ENCODE results near the gene MED13L. TPM values are rescaled to one million over a fixed set of nuclear protein-coding genes. Genes with fewer than 3 reads are reported as not detected.

MED13L gene
- total RNA-seq, 2 experiments from 2014 or later: 203 to 208 TPM

DNA sequence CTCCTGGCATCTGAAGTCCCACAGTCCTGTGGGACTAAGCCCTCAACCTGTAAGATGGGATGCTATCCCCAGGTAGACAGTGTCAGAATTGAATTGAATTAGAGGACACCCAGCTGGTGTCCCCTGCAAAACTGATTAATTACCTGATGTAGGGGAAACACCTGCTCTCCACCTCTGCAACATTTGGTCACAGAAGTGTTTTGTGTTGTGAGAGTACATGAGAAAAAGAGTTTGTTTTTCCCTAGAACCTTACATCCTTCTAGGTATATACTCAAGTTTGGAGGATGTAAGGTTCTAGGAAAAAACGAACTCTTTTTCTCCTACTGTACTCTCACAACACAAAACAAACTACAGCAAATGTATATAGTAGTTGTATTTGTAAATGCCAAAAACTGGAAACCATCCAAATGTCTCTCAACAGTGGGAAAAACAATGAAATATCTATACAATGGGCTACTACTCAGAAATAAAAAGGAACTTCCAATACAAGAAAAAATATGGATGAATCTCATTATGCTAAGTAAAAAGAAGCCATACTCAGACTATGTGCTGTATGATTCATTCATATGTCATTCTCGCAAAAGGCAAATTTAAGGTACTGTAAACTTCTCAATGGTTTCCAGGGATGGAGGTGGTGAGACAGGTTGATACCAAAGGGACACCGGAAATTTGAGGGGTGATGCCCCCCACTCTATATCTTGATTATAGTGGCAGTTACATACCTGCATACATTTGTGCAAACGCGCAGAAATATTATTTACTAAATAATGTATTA, 160.7 kb downstream of the MED13L start:
- no peak for DNase-seq
- Histone ChIP-seq H3K27me3 (ENCODE audit: control insufficient read depth in 1 of 2, insufficient read depth in 2 of 2, low read length in 2 of 2) (no peaks in the 10 kb centered on the region), H3K4me1 (ENCODE audit: insufficient read depth, low read length) (peaks cover 9% of the 10 kb centered on the region), H3K36me3 (ENCODE audit: insufficient read depth, low read length) (no peaks in the 10 kb centered on the region), H3K4me3 (ENCODE audit: low read length) (no peak overlapping the region), H3K27ac (ENCODE audit: low read depth in 1 of 2, low read length in 2 of 2) (no peak overlapping the region), H3K9me3 (ENCODE audit: control insufficient read depth in 1 of 2, insufficient read depth in 1 of 2, low read length in 2 of 2) (no peaks in the 10 kb centered on the region)
- intact Hi-C loops (cut with DNase I, micrococcal nuclease): no loop called here
- no peak overlapping the region for H3K27ac Mint-ChIP-seq
- ATAC-seq (ENCODE audit: poor library complexity): no peak
- POLR2A ChIA-PET: no interaction called here
- peaks cover 87% of the 10 kb centered on the region for H3K4me1 Mint-ChIP-seq (ENCODE audit: low read depth)
- H3K9me3 Mint-ChIP-seq: no peaks in the 10 kb centered on the region
- CTCF ChIA-PET: no interaction called here
- TF ChIP-seq, protein P1, sequence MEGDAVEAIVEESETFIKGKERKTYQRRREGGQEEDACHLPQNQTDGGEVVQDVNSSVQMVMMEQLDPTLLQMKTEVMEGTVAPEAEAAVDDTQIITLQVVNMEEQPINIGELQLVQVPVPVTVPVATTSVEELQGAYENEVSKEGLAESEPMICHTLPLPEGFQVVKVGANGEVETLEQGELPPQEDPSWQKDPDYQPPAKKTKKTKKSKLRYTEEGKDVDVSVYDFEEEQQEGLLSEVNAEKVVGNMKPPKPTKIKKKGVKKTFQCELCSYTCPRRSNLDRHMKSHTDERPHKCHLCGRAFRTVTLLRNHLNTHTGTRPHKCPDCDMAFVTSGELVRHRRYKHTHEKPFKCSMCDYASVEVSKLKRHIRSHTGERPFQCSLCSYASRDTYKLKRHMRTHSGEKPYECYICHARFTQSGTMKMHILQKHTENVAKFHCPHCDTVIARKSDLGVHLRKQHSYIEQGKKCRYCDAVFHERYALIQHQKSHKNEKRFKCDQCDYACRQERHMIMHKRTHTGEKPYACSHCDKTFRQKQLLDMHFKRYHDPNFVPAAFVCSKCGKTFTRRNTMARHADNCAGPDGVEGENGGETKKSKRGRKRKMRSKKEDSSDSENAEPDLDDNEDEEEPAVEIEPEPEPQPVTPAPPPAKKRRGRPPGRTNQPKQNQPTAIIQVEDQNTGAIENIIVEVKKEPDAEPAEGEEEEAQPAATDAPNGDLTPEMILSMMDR (IDR thresholded peaks at IDR 0.05): no peak
- no peaks in the 10 kb centered on the region for H3K27me3 Mint-ChIP-seq
- H3K4me3 Mint-ChIP-seq: no peak overlapping the region
- H3K36me3 Mint-ChIP-seq (ENCODE audit: low read depth): peaks cover 4% of the 10 kb centered on the region

DNA sequence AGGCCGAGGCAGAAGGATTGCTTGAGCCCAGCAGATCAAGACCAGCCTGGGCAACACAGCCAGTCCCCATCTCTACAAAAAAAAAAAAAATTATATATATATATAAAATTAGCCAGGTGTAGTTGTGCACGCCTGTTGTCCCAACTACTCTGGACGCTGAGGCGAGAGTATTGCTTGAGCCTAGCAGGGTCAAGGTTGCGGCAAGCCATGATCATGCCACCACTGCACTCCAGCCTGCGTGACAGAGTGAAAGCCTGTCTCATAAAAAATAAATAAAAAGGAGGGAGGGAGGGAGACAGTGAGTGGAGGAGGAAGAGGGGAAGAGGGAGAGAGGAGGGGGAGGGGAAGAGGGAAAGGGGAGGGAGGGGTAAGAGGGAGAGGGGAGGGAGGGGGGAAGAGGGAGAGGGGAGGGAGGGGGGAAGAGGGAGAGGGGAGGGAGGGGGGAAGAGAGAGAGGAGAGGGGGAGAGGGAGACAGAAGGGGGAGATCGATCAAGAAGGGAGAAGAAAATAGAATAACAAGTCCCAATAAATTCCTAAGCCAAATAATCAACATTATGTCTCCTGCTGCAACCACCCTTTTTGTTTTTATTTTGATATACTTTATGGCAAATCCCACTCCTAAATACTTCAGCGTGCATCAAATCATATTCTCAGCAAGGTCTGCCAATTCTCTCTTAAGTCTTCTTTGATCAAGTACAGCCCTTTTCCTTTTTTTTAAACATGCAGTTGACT, 163.9 kb downstream of the MED13L start:
- ChIA-PET POLR2A (interaction anchor here (1.1 kb wide), 1 partner anchor 8 kb away, joined by 3 read pairs; no protein-coding TSS in a partner anchor), CTCF (interaction anchor here (0.8 kb wide), 1 partner anchor 123 kb away, joined by 3 read pairs; no protein-coding TSS in a partner anchor)
- Mint-ChIP-seq H3K27ac (no peak overlapping the region), H3K36me3 (ENCODE audit: low read depth) (peaks cover 25% of the 10 kb centered on the region), H3K9me3 (no peaks in the 10 kb centered on the region), H3K27me3 (no peaks in the 10 kb centered on the region), H3K4me1 (ENCODE audit: low read depth) (peaks cover 69% of the 10 kb centered on the region), H3K4me3 (no peak overlapping the region)
- no peak overlapping the region for H3K4me3 ChIP-seq (ENCODE audit: low read length)
- no peaks in the 10 kb centered on the region for H3K9me3 ChIP-seq (ENCODE audit: control insufficient read depth in 1 of 2, insufficient read depth in 1 of 2, low read length in 2 of 2)
- ATAC-seq (ENCODE audit: poor library complexity) (no peak), DNase-seq (no peak)
- H3K4me1 ChIP-seq (ENCODE audit: insufficient read depth, low read length): no peaks in the 10 kb centered on the region
- intact Hi-C loops (cut with DNase I, micrococcal nuclease): no loop called here
- H3K27me3 ChIP-seq (ENCODE audit: control insufficient read depth in 1 of 2, insufficient read depth in 2 of 2, low read length in 2 of 2): no peaks in the 10 kb centered on the region
- H3K27ac ChIP-seq (ENCODE audit: low read depth in 1 of 2, low read length in 2 of 2): no peak overlapping the region
- H3K36me3 ChIP-seq (ENCODE audit: insufficient read depth, low read length): peaks cover 5% of the 10 kb centered on the region
- TF ChIP-seq, protein P1 (IDR thresholded peaks at IDR 0.05): no peak

DNA sequence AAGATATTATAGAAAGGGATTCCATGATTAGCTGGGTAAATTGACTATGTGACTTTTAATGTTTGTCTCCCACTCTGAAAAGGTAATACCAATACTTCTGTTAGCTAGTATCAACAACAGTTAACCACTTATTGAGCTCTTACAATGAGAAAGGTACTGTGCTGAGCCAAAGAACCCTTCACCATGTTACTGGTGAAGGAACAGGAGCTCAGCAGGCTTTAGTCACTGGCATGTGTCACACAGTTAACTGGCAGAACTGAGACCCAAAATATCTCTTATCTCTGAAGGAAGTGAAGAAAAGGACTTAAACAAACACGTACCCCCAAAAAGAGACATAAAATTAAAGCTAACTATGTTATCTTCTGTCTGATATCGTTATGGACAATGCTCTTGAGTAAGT, 170.6 kb downstream of the MED13L start:
- TF ChIP-seq, protein P1 (IDR thresholded peaks at IDR 0.05): no peak
- H3K4me3 ChIP-seq (ENCODE audit: low read length): no peak overlapping the region
- no peak overlapping the region for H3K27ac ChIP-seq (ENCODE audit: low read depth in 1 of 2, low read length in 2 of 2)
- no peak overlapping the region for H3K4me3 Mint-ChIP-seq
- ATAC-seq (ENCODE audit: poor library complexity) (no peak), DNase-seq (no peak)
- POLR2A ChIA-PET: interaction anchor here (0.7 kb wide), 2 partner anchors 47 to 54 kb away, joined by 4 read pairs; no protein-coding TSS in a partner anchor
- H3K9me3 Mint-ChIP-seq: no peaks in the 10 kb centered on the region
- peaks cover 37% of the 10 kb centered on the region for H3K4me1 Mint-ChIP-seq (ENCODE audit: low read depth)
- peaks cover 54% of the 10 kb centered on the region for H3K36me3 Mint-ChIP-seq (ENCODE audit: low read depth)
- CTCF ChIA-PET: no interaction called here
- no peaks in the 10 kb centered on the region for H3K4me1 ChIP-seq (ENCODE audit: insufficient read depth, low read length)
- H3K27ac Mint-ChIP-seq: no peak overlapping the region
- H3K27me3 Mint-ChIP-seq: no peaks in the 10 kb centered on the region
- H3K27me3 ChIP-seq (ENCODE audit: control insufficient read depth in 1 of 2, insufficient read depth in 2 of 2, low read length in 2 of 2): no peaks in the 10 kb centered on the region
- peaks cover 7% of the 10 kb centered on the region for H3K36me3 ChIP-seq (ENCODE audit: insufficient read depth, low read length)
- H3K9me3 ChIP-seq (ENCODE audit: control insufficient read depth in 1 of 2, insufficient read depth in 1 of 2, low read length in 2 of 2): no peaks in the 10 kb centered on the region
- intact Hi-C loops (cut with DNase I, micrococcal nuclease): no loop called here
